ENCODE measurements around the gene UBL3. TPM values are rescaled to one million over a fixed set of nuclear protein-coding genes. Genes with fewer than 3 reads are reported as not detected.

Gene UBL3
- total RNA-seq, 1 donor from 2014 or later = 37.7 TPM

- Mint-ChIP-seq H3K4me1 (ENCODE audit: unreplicated experiment) (no peaks in the 10 kb centered on the region), H3K36me3 (no peaks in the 10 kb centered on the region), H3K9me3 (no peaks in the 10 kb centered on the region), H3K4me3 (no peak overlapping the region), H3K27me3 (no peaks in the 10 kb centered on the region), H3K27ac (no peak overlapping the region)
- DNase-seq (ENCODE audit: extremely low spot score, unreplicated experiment) = no peak
- no peak for TF ChIP-seq CTCF (conservative IDR thresholded peaks at IDR 0.05)
Measured at GRCh38 chr13:29753618-29754472, 96.6 kb downstream of the UBL3 start.

DNA sequence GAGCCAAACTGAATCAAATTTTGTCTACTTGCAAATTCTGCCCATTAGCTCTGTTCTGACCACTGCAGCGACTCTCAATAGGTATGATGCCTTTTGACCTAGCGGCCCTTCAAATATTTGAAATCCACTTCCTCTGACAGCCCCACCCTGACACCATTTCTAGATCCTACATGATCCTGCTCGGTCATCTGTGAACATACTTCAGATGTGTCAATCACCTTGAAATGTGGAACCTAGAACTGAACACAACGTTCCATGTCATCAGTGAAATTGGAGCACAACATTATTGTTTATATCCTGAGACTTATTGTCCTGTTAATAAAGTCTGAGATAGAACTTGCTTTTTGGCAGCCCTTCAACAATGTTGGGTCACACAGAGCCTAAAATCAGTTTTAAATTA, 98.2 kb downstream of the UBL3 start:
- no peak for TF ChIP-seq CTCF (conservative IDR thresholded peaks at IDR 0.05)
- Mint-ChIP-seq H3K36me3 (no peaks in the 10 kb centered on the region), H3K4me1 (ENCODE audit: unreplicated experiment) (no peaks in the 10 kb centered on the region), H3K4me3 (no peak overlapping the region), H3K9me3 (no peaks in the 10 kb centered on the region), H3K27me3 (no peaks in the 10 kb centered on the region), H3K27ac (no peak overlapping the region)
- DNase-seq (ENCODE audit: extremely low spot score, unreplicated experiment) = no peak

- H3K36me3 Mint-ChIP-seq = no peaks in the 10 kb centered on the region
- H3K27ac Mint-ChIP-seq = no peak overlapping the region
- no peaks in the 10 kb centered on the region for H3K9me3 Mint-ChIP-seq
- no peak overlapping the region for H3K4me3 Mint-ChIP-seq
- H3K27me3 Mint-ChIP-seq = peaks cover 6% of the 10 kb centered on the region
- no peak for DNase-seq (ENCODE audit: extremely low spot score, unreplicated experiment)
- H3K4me1 Mint-ChIP-seq (ENCODE audit: unreplicated experiment) = no peaks in the 10 kb centered on the region
- TF ChIP-seq CTCF (conservative IDR thresholded peaks at IDR 0.05) = no peak
Measured at GRCh38 chr13:29750183-29750530, 100.3 kb downstream of the UBL3 start.

- Mint-ChIP-seq H3K27me3 (peaks cover 7% of the 10 kb centered on the region), H3K4me3 (no peak overlapping the region), H3K27ac (no peak overlapping the region), H3K36me3 (no peaks in the 10 kb centered on the region), H3K4me1 (ENCODE audit: unreplicated experiment) (no peaks in the 10 kb centered on the region), H3K9me3 (no peaks in the 10 kb centered on the region)
- no peak for DNase-seq (ENCODE audit: extremely low spot score, unreplicated experiment)
- TF ChIP-seq CTCF (conservative IDR thresholded peaks at IDR 0.05) = no peak
Measured at GRCh38 chr13:29749401-29750182, 100.8 kb downstream of the UBL3 start.

GRCh38 chr13:29748097-29748496, 102.3 kb downstream of the UBL3 start:
- no peaks in the 10 kb centered on the region for H3K9me3 Mint-ChIP-seq
- DNase-seq (ENCODE audit: extremely low spot score, unreplicated experiment) = no peak
- no peaks in the 10 kb centered on the region for H3K36me3 Mint-ChIP-seq
- H3K27me3 Mint-ChIP-seq = peaks cover 11% of the 10 kb centered on the region
- no peak overlapping the region for H3K4me3 Mint-ChIP-seq
- no peak overlapping the region for H3K27ac Mint-ChIP-seq
- peaks cover 11% of the 10 kb centered on the region for H3K4me1 Mint-ChIP-seq (ENCODE audit: unreplicated experiment)
- TF ChIP-seq CTCF (conservative IDR thresholded peaks at IDR 0.05) = no peak
